H1 (cell line): ENCODE data around the gene SLC5A10.
"Not testable (repeated sequence)": the region's sequence is repeated elsewhere in the genome, so short reads cannot be mapped to it uniquely, and the experiment has no call there.

Source experiments
- CEBPB ChIP-seq: IDR thresholded peaks from 2 replicates; pipeline ENCODE4 v1.6.1; 2012; ENCODE audit warnings: low read depth, low read length
- CREB1 ChIP-seq: IDR thresholded peaks from 2 replicates; pipeline ENCODE4 v1.6.1; 2012; ENCODE audit warnings: inconsistent platforms
- KDM5A ChIP-seq: fragments of 200-600 bp; IDR thresholded peaks from 2 replicates; pipeline ENCODE4 v1.7.1; 2012; ENCODE audit warnings: mild to moderate bottlenecking, low read length, inconsistent platforms, mixed read lengths
- POLR2A ChIP-seq, 2 experiments: IDR thresholded peaks; 1 replicate in 1 of 2; 2 replicates in 1 of 2; pipeline ENCODE4 v1.6.1; 2011; ENCODE audit warnings: low read depth in 2 of 2, low read length in 2 of 2, mild to moderate bottlenecking in 2 of 2; ENCODE audit errors: control extremely low read depth in 1 of 2
- TAF1 ChIP-seq: IDR thresholded peaks from 2 replicates; pipeline ENCODE4 v1.6.1; 2011; ENCODE audit warnings: mild to moderate bottlenecking, low read depth, low read length
- TF ChIP-seq, protein P1 (sequence below), 3 experiments: IDR thresholded peaks; 1 replicate in 2 of 3; 2 replicates in 1 of 3; pipeline versions ENCODE4 v1.5.1 to v1.6.1; 2011; ENCODE audit warnings: low read length in 3 of 3, mild to moderate bottlenecking in 3 of 3, inconsistent platforms in 2 of 3, low read depth in 1 of 3, moderate library complexity in 1 of 3; ENCODE audit not compliant: insufficient read depth in 1 of 3; ENCODE audit errors: control extremely low read depth in 1 of 3

DNA sequence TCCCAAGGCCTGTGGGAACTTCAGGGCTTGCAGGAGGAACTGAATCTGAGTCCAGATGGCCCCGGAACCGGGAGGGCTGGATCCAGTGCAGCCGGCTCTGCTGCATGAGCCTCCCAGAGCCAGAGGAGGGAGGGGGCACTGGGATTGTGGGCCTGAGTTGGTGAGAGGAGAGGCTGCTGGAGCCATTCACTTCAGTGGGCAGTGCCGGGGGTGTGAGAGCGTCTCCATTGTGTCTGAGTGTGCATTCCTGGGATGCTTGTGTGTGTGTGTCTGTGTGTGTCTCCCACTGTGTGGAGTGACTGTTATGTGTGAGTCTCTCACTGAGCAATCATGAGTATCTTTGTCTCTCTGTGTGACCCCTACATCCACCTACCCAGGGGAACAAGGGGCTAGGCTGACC is 77.8 kb downstream of the SLC5A10 start:
- TF ChIP-seq POLR2A (IDR thresholded peaks at IDR 0.05; ENCODE audit: control extremely low read depth in 1 of 2, low read depth in 2 of 2, low read length in 2 of 2); CEBPB; KDM5A; TAF1; CREB1: not testable (repeated sequence)
- TF ChIP-seq, protein P1, sequence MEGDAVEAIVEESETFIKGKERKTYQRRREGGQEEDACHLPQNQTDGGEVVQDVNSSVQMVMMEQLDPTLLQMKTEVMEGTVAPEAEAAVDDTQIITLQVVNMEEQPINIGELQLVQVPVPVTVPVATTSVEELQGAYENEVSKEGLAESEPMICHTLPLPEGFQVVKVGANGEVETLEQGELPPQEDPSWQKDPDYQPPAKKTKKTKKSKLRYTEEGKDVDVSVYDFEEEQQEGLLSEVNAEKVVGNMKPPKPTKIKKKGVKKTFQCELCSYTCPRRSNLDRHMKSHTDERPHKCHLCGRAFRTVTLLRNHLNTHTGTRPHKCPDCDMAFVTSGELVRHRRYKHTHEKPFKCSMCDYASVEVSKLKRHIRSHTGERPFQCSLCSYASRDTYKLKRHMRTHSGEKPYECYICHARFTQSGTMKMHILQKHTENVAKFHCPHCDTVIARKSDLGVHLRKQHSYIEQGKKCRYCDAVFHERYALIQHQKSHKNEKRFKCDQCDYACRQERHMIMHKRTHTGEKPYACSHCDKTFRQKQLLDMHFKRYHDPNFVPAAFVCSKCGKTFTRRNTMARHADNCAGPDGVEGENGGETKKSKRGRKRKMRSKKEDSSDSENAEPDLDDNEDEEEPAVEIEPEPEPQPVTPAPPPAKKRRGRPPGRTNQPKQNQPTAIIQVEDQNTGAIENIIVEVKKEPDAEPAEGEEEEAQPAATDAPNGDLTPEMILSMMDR (IDR thresholded peaks at IDR 0.05; ENCODE audit: control extremely low read depth in 1 of 3, insufficient read depth in 1 of 3, low read depth in 1 of 3, low read length in 3 of 3) = not testable (repeated sequence)
